ENCODE results near the gene RPL38. TPM values are rescaled to one million over a fixed set of nuclear protein-coding genes. Genes with fewer than 3 reads are reported as not detected.

Gene RPL38
- total RNA-seq, 4 donors from 2014 or later: 224 to 564 (median 403) TPM

DNA sequence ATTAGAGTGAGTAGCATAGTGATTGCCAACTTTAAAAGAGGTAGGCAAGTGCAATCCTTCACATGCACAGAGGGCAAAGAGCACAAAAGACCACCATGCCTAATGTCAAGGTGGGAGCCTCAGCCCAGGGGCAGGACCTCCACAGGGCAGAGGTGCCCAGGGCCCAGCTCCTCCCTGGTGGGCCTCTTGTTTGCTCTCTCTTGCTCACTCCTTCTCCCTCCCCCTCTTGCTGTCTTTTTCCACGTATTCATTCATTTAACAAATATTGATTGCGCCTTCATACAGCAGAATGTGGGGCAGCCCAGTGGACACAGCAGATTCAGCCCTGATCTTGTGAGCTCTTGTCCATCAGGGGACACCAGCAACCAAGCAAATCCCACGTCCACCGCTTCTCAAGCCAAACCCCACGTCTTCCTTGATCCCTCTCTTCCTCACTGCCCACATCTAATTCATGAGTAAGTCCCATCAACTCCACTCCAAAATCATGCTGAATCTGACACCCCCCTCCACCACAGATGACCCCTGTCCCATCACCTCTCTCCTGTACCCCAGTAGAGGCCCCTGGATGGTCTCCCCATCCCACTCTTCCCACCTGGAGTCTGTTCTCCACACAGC, 44.1 kb upstream of the RPL38 start:
- no peak for DNase-seq
- Histone ChIP-seq H3K4me1 (no peaks in the 10 kb centered on the region), H3K4me3 (no peak overlapping the region), H3K36me3 (no peaks in the 10 kb centered on the region), H3K9me3 (no peaks in the 10 kb centered on the region), H3K27ac (no peak overlapping the region), H3K27me3 (peaks cover 0 to 70% (median 0%) of the 10 kb centered on the region in 4 donors)
- TF ChIP-seq CTCF (IDR thresholded peaks at IDR 0.05) (no peak), POLR2A (IDR thresholded peaks at IDR 0.05) (no peak)
- 82 to 85% methylated on average over 5 of the region's 5 CpGs for WGBS, 2 donors
- intact Hi-C loops (cut with DNase I): no loop called here

DNA sequence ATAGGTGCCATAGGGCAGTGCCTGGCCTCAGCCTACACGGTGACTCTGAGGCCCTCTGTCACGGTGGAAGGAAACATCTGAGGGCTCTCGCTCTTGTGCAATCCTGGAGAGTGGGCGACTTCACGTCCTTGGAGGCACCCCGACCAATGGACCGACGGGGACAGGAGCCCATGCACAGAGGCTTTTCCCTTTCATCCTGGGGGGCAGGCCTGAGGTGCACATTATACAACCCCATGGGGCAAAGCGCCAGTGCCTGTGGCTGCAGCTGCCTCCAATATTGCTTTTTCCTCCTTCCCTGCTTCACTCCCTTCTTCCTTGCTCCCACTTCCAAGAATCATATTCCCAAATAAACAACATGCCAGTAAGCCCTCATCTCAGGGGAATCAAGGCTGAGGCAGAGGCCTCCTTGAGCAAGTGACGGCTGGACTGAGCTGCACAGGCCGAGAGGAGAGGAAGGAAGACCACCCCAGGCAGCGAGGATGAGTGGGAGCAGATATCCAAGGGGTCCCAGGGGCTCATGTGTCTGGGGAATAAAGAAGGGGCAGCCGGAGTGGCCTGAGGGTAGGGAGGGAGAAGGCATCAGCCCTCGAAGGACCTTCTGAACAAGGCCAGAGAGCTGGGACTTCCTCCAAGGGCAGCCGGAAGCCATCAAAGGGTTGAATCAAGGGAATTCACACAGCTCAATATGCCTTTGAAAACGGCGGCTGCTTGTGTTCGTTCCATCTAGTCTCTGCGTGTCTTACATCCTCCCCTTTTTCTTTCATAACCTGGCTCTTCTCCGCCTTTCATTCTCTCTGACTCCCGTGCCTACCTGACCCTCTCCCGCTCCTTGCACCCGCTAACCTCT, 42.6 kb upstream of the RPL38 start:
- intact Hi-C loops (cut with DNase I): no loop called here
- TF ChIP-seq CTCF (IDR thresholded peaks at IDR 0.05): no peak
- H3K36me3 ChIP-seq: no peaks in the 10 kb centered on the region
- peaks cover 0 to 73% (median 0%) of the 10 kb centered on the region in 4 donors for H3K27me3 ChIP-seq
- 46 to 58% methylated on average over 14 to 15 of the region's 23 CpGs for WGBS, 2 donors
- no peak for DNase-seq
- H3K4me3 ChIP-seq: no peak overlapping the region
- no peaks in the 10 kb centered on the region for H3K9me3 ChIP-seq
- H3K4me1 ChIP-seq: no peaks in the 10 kb centered on the region
- H3K27ac ChIP-seq: no peak overlapping the region

DNA sequence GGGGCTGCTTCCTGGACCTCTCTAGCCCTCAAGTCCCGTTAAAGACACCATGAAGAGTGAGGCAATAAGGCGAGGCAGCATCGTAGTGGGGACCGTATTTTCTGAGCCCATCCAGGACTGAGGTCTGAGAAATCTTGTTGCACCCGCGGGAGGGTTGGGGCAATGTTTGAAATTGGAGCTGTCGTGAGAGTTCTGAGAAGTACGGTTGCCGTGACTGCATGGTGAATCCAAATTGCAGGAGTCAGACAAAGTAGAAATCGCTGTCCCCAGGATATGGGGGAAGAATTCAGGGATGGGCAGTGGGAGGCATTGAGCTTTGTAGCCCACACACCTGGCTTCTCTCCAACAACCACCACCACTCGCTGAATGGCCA, 42.0 kb upstream of the RPL38 start:
- no peak overlapping the region for H3K27ac ChIP-seq
- TF ChIP-seq POLR2A (IDR thresholded peaks at IDR 0.05) (no peak), CTCF (IDR thresholded peaks at IDR 0.05) (no peak)
- H3K36me3 ChIP-seq: no peaks in the 10 kb centered on the region
- no peaks in the 10 kb centered on the region for H3K9me3 ChIP-seq
- no peak overlapping the region for H3K4me3 ChIP-seq
- intact Hi-C loops (cut with DNase I): no loop called here
- DNase-seq: no peak
- peaks cover 0 to 73% (median 0%) of the 10 kb centered on the region in 4 donors for H3K27me3 ChIP-seq
- no peaks in the 10 kb centered on the region for H3K4me1 ChIP-seq
- WGBS, 2 donors: 61 to 75% methylated on average over 8 to 9 of the region's 11 CpGs

DNA sequence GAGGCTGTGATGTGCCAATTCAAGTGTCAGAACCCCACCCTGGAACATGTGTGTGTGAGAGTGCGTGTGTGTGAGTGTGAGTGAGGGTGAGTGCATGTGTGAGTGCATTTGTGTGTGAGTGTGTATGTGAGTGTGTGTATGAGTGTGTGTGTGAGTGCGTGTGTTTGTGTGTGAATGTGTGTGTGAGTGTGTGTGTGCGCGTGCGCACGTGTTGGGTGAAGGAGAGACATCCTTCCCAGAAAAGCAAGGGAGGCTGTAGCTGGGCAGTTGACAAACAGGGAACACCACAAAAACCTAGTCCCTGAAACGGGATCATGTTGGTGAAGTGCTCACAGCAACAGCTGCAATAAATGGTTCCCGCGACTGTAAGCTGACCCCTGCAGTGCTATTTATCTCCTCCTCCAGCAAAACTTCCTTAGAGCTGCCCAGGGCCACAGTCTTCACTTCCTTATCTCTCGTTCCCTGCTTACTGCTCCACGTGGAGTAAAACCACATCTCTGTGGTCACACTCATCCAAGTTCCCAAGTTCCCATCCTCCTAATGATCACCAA, 40.1 kb upstream of the RPL38 start:
- Histone ChIP-seq H3K27ac (no peak overlapping the region), H3K4me3 (no peak overlapping the region), H3K4me1 (no peaks in the 10 kb centered on the region), H3K9me3 (no peaks in the 10 kb centered on the region), H3K27me3 (peaks cover 0 to 67% (median 0%) of the 10 kb centered on the region in 4 donors), H3K36me3 (no peaks in the 10 kb centered on the region)
- TF ChIP-seq CTCF (IDR thresholded peaks at IDR 0.05) (no peak), POLR2A (IDR thresholded peaks at IDR 0.05) (no peak)
- 58% methylated on average over 11 of the region's 11 CpGs for WGBS, 2 donors
- intact Hi-C loops (cut with DNase I): no loop called here
- no peak for DNase-seq

GRCh38 chr17:74163836-74164235, 39.6 kb upstream of the RPL38 start:
- Histone ChIP-seq H3K27me3 (peaks cover 0 to 62% (median 0%) of the 10 kb centered on the region in 4 donors), H3K27ac (no peak overlapping the region)

More at GRCh38 chr17:74163836-74164235, 39.6 kb upstream of the RPL38 start:
- DNase-seq: no peak
- WGBS, 2 donors: 81 to 88% methylated on average over 7 of the region's 7 CpGs
- H3K36me3 ChIP-seq: no peaks in the 10 kb centered on the region
- intact Hi-C loops (cut with DNase I): no loop called here
- H3K4me1 ChIP-seq: no peaks in the 10 kb centered on the region
- no peak overlapping the region for H3K4me3 ChIP-seq
- H3K9me3 ChIP-seq: no peaks in the 10 kb centered on the region
- no peak for TF ChIP-seq POLR2A (IDR thresholded peaks at IDR 0.05)
- no peak for TF ChIP-seq CTCF (IDR thresholded peaks at IDR 0.05)

Data from esophagus squamous epithelium (tissue), 5 donors.